ENCODE data around the gene HCST. TPM values are rescaled to one million over a fixed set of nuclear protein-coding genes. Genes with fewer than 3 reads are reported as not detected.

HCST gene
- total and polyA plus RNA-seq, 3 donors from 2014 or later: 0.87 to 16.8 (median 3.5) TPM

- Histone ChIP-seq H3K9me3 (no peaks in the 10 kb centered on the region), H3K4me1 (peaks cover 3% of the 10 kb centered on the region), H3K27me3 (no peaks in the 10 kb centered on the region), H3K4me3 (no peak overlapping the region), H3K27ac (no peak overlapping the region), H3K36me3 (ENCODE audit: low read depth, missing control alignments) (no peaks in the 10 kb centered on the region)
- TF ChIP-seq CTCF (IDR thresholded peaks at IDR 0.05) (no peak), POLR2A (IDR thresholded peaks at IDR 0.05) (no peak)
- no peak for DNase-seq
- 72 to 78% methylated on average over 2 of the region's 2 CpGs for WGBS, 2 donors
- intact Hi-C loops (cut with DNase I; ENCODE audit: low total_unique reads): no loop called here
These were observed 27.5 kb downstream of the HCST start for GRCh38 chr19:35929876-35930275.

GRCh38 chr19:35931161-35931873 is 29.0 kb downstream of the HCST start:
- DNase-seq: peak; percentile 99
- Histone ChIP-seq H3K4me1 (peaks cover 8% of the 10 kb centered on the region), H3K36me3 (ENCODE audit: low read depth, missing control alignments) (no peaks in the 10 kb centered on the region), H3K27ac (peak overlapping the region; percentile 55 to 59), H3K27me3 (no peaks in the 10 kb centered on the region), H3K4me3 (peak overlapping the region; percentile 7 to 27), H3K9me3 (no peaks in the 10 kb centered on the region)
- WGBS, 2 donors: 1% methylated on average over 16 to 47 of the region's 47 CpGs
- peak; percentile 82 to 98 (median 97) for TF ChIP-seq CTCF (IDR thresholded peaks at IDR 0.05)
- peak; percentile 53 for TF ChIP-seq POLR2A (IDR thresholded peaks at IDR 0.05)
- intact Hi-C loops (cut with DNase I; ENCODE audit: low total_unique reads): no loop called here

GRCh38 chr19:35931874-35932202 is 29.5 kb downstream of the HCST start:
- 5 to 7% methylated on average over 9 of the region's 9 CpGs for WGBS, 2 donors
- Histone ChIP-seq H3K27me3 (no peaks in the 10 kb centered on the region), H3K9me3 (no peaks in the 10 kb centered on the region), H3K27ac (no peak overlapping the region), H3K36me3 (ENCODE audit: low read depth, missing control alignments) (no peaks in the 10 kb centered on the region), H3K4me1 (peaks cover 10% of the 10 kb centered on the region), H3K4me3 (no peak overlapping the region)
- TF ChIP-seq CTCF (IDR thresholded peaks at IDR 0.05) (peak in 1 of 3 experiments; percentile 9), POLR2A (IDR thresholded peaks at IDR 0.05) (no peak)
- no peak for DNase-seq
- intact Hi-C loops (cut with DNase I; ENCODE audit: low total_unique reads): loop anchor here (2.0 kb wide), 1 partner anchor 51 kb away; no protein-coding TSS in a partner anchor

DNA sequence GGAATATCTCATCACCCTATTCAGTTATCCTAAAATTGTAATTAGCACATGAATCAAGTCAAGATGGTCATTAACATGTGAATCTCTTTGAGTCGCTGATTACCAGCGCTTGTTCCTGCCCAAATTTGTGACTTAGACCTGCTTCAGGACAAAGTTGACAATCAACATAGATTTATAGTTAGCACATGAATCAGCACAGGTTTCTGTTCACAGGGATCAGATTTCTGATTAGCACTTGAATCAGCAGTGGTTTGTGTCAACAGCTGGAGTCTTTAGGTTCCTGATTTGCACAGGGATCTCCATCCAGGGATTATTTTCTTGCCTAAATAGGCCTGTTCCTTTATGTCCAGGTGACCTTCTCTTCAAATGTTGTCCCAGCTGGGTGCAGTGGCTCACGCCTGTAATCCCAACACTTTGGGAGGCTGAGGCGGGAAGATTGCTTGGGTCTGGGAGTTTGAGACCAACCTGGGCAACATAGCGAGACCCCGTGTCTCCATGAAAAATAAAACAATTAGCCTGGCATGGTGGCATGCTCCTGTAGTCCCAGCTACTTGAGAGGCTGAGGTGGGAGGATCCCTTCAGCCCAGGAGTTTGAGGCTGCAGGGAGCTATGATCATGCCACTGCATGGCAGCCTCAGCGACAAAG is 30.1 kb downstream of the HCST start:
- Histone ChIP-seq H3K4me1 (peaks cover 15% of the 10 kb centered on the region), H3K4me3 (no peak overlapping the region), H3K27ac (no peak overlapping the region), H3K27me3 (no peaks in the 10 kb centered on the region), H3K9me3 (no peaks in the 10 kb centered on the region), H3K36me3 (ENCODE audit: low read depth, missing control alignments) (no peaks in the 10 kb centered on the region)
- TF ChIP-seq POLR2A (IDR thresholded peaks at IDR 0.05) (no peak), CTCF (IDR thresholded peaks at IDR 0.05) (no peak)
- no peak for DNase-seq
- intact Hi-C loops (cut with DNase I; ENCODE audit: low total_unique reads): loop anchor here (2.0 kb wide), 1 partner anchor 52 kb away; no protein-coding TSS in a partner anchor
- 56 to 59% methylated on average over 7 of the region's 7 CpGs for WGBS, 2 donors
